Putamen (tissue), 1 donor: ENCODE measurements around the gene TENM3.
A peak's percentile ranks its signal among the peaks of the same experiment; 100 is the strongest.

Experiments
- DNase-seq: peaks from one replicate; pipeline ENCODE4 v3.0.0-alpha.2; 2016; ENCODE audit warnings: low spot score

The TENM3 gene

GRCh38 chr4:182451441-182451840, 208.2 kb downstream of the TENM3 start:
- DNase-seq: no peak

- no peak for DNase-seq
Measured at GRCh38 chr4:182453830-182454229, 210.6 kb downstream of the TENM3 start.

- no peak for DNase-seq
Measured at GRCh38 chr4:182454440-182455013, 211.3 kb downstream of the TENM3 start.

GRCh38 chr4:182465114-182465513, 221.9 kb downstream of the TENM3 start:
- no peak for DNase-seq

GRCh38 chr4:182465979-182466378, 222.8 kb downstream of the TENM3 start:
- no peak for DNase-seq

GRCh38 chr4:182470215-182470614, 227.0 kb downstream of the TENM3 start:
- no peak for DNase-seq

GRCh38 chr4:182475539-182475938, 232.3 kb downstream of the TENM3 start:
- DNase-seq: no peak

GRCh38 chr4:182478475-182478874, 235.3 kb downstream of the TENM3 start:
- peak; percentile 25 for DNase-seq

GRCh38 chr4:182483685-182484084, 240.5 kb downstream of the TENM3 start:
- DNase-seq: no peak

GRCh38 chr4:182486881-182487280, 243.7 kb downstream of the TENM3 start:
- no peak for DNase-seq

GRCh38 chr4:182488896-182489295, 245.7 kb downstream of the TENM3 start:
- no peak for DNase-seq

- DNase-seq: no peak
Measured at GRCh38 chr4:182489607-182490006, 246.4 kb downstream of the TENM3 start.

- DNase-seq: no peak
Measured at GRCh38 chr4:182491719-182492118, 248.5 kb downstream of the TENM3 start.

GRCh38 chr4:182492423-182492822, 249.2 kb downstream of the TENM3 start:
- peak; percentile 10 for DNase-seq

- DNase-seq: no peak
Measured at GRCh38 chr4:182493377-182493776, 250.2 kb downstream of the TENM3 start.

GRCh38 chr4:182494103-182494502, 250.9 kb downstream of the TENM3 start:
- no peak for DNase-seq

- no peak for DNase-seq
Measured at GRCh38 chr4:182495031-182495430, 251.8 kb downstream of the TENM3 start.

- DNase-seq: no peak
Measured at GRCh38 chr4:182495645-182496385, 252.6 kb downstream of the TENM3 start.

- no peak for DNase-seq
Measured at GRCh38 chr4:182496408-182496807, 253.2 kb downstream of the TENM3 start.

- no peak for DNase-seq
Measured at GRCh38 chr4:182502064-182502463, 258.9 kb downstream of the TENM3 start.

- no peak for DNase-seq
Measured at GRCh38 chr4:182504463-182504862, 261.3 kb downstream of the TENM3 start.

GRCh38 chr4:182507805-182508204, 264.6 kb downstream of the TENM3 start:
- DNase-seq: no peak

GRCh38 chr4:182510836-182511235, 267.6 kb downstream of the TENM3 start:
- no peak for DNase-seq
